HepG2 (cell line): ENCODE results near the gene RASAL1.

Experiments used
- CTCF ChIP-seq: sonication (generic); formaldehyde crosslinking; IDR thresholded peaks from 2 replicates; pipeline ENCODE4 v1.5.0; 2020; ENCODE audit warnings: mild to moderate bottlenecking, missing genetic modification reagents, moderate library complexity
- FOXA1 ChIP-seq, 2 experiments: fragments of 450-650 bp in 1 of 2; sonication (generic) in 1 of 2; formaldehyde crosslinking in 1 of 2; IDR thresholded peaks; 2 replicates each; pipeline versions ENCODE4 v1.4.0 to v1.6.1; 2016 to 2020; ENCODE audit warnings: missing genetic modification reagents in 1 of 2
- FOXJ3 ChIP-seq: sonication (generic); formaldehyde crosslinking; IDR thresholded peaks from 2 replicates; pipeline ENCODE4 v1.4.0; 2020; ENCODE audit warnings: missing genetic modification reagents, mild to moderate bottlenecking, borderline replicate concordance
- KAT8 ChIP-seq: IDR thresholded peaks from 2 replicates; pipeline ENCODE4 v1.6.1; 2016; ENCODE audit warnings: missing genetic modification reagents, missing compliant biosample characterization
- KLF16 ChIP-seq, 2 experiments: sonication (generic) in 1 of 2; formaldehyde crosslinking in 1 of 2; IDR thresholded peaks; 2 replicates each; pipeline versions ENCODE4 v1.6.1 to v1.8.0; 2016 to 2023; ENCODE audit warnings: missing genetic modification reagents in 2 of 2, missing compliant biosample characterization in 1 of 2
- NR2C2 ChIP-seq: sonication (generic); formaldehyde crosslinking; IDR thresholded peaks from 2 replicates; pipeline ENCODE4 v1.4.0; 2020; ENCODE audit warnings: missing genetic modification reagents, mild to moderate bottlenecking, moderate library complexity, borderline replicate concordance
- TEAD2 ChIP-seq: sonication (generic); formaldehyde crosslinking; IDR thresholded peaks from 2 replicates; pipeline ENCODE4 v1.9.0; 2021; ENCODE audit warnings: missing genetic modification reagents
- ZNF143 ChIP-seq: sonication (generic); formaldehyde crosslinking; IDR thresholded peaks from 2 replicates; pipeline ENCODE4 v1.4.0; 2020; ENCODE audit warnings: missing genetic modification reagents
- ZNF747 ChIP-seq: sonication (generic); formaldehyde crosslinking; IDR thresholded peaks from 2 replicates; pipeline ENCODE4 v1.8.1; 2023; ENCODE audit warnings: missing genetic modification reagents, mild to moderate bottlenecking, borderline replicate concordance
- TF ChIP-seq, protein P1 (sequence below): sonication (generic); formaldehyde crosslinking; IDR thresholded peaks from 2 replicates; pipeline ENCODE4 v1.4.0; 2020; ENCODE audit warnings: missing genetic modification reagents
- TF ChIP-seq, protein P2 (sequence below): sonication (generic); formaldehyde crosslinking; IDR thresholded peaks from 2 replicates; pipeline ENCODE4 v1.4.0; 2020; ENCODE audit warnings: missing genetic modification reagents

DNA sequence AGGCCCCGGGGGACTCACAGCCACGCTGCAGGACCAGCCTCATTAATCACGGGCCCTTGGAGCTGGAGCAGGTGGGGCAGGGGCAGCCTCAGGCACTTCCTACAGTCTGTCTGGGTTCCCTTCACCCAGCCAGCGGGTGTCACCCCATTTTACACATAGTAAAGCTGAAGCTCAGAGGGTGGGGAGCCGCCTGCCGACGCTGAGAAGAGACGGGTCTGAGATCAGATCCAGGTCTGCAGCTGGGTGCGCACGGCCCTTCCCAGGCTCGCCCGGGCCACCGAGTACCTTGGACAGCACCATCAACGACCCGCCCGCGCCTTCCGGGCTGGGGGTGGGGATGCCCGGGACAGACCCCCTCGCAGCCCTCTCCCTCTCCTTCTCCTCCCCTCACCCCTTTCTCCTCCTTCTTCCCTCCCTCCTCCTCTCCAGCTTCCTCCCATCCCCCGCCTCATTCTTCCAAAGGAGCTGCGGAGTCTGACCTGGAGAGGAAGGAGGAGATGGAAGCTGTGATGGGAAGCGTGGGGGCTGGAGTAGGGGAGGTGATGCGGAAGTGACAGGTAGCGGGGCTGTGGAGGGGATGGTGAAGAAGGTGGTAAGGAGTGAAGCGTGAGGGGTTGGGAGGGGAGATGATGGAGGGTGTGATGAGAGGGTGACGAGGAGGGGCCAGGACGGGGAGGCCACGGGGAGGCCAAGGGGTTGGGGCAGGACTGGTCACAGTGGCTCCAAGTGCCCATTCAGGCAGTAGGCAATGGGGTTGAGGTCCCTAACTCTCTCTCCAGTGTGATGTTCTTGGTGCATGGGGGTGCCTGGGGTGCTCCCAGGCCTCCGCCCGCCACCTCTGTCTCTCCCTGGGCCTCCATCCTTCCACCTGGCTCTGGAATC, 70.2 kb downstream of the RASAL1 start:
- TF ChIP-seq CTCF (CRISPR knock-in tag) (no peak), FOXA1 (IDR thresholded peaks at IDR 0.05) (no peak), FOXA1 (CRISPR knock-in tag; IDR thresholded peaks at IDR 0.05) (no peak), TEAD2 (no peak), NR2C2 (CRISPR knock-in tag) (no peak), FOXJ3 (CRISPR knock-in tag) (no peak), ZNF747 (CRISPR knock-in tag) (no peak), KAT8 (no peak), ZNF143 (no peak), KLF16 (CRISPR knock-in tag; IDR thresholded peaks at IDR 0.05) (0 out of 4 replicates have a peak, but pooled peaks of 1 of the 2 experiments have one; percentile 38)
- TF ChIP-seq, protein P1, sequence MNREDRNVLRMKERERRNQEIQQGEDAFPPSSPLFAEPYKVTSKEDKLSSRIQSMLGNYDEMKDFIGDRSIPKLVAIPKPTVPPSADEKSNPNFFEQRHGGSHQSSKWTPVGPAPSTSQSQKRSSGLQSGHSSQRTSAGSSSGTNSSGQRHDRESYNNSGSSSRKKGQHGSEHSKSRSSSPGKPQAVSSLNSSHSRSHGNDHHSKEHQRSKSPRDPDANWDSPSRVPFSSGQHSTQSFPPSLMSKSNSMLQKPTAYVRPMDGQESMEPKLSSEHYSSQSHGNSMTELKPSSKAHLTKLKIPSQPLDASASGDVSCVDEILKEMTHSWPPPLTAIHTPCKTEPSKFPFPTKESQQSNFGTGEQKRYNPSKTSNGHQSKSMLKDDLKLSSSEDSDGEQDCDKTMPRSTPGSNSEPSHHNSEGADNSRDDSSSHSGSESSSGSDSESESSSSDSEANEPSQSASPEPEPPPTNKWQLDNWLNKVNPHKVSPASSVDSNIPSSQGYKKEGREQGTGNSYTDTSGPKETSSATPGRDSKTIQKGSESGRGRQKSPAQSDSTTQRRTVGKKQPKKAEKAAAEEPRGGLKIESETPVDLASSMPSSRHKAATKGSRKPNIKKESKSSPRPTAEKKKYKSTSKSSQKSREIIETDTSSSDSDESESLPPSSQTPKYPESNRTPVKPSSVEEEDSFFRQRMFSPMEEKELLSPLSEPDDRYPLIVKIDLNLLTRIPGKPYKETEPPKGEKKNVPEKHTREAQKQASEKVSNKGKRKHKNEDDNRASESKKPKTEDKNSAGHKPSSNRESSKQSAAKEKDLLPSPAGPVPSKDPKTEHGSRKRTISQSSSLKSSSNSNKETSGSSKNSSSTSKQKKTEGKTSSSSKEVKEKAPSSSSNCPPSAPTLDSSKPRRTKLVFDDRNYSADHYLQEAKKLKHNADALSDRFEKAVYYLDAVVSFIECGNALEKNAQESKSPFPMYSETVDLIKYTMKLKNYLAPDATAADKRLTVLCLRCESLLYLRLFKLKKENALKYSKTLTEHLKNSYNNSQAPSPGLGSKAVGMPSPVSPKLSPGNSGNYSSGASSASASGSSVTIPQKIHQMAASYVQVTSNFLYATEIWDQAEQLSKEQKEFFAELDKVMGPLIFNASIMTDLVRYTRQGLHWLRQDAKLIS = no peak
- TF ChIP-seq, protein P2, sequence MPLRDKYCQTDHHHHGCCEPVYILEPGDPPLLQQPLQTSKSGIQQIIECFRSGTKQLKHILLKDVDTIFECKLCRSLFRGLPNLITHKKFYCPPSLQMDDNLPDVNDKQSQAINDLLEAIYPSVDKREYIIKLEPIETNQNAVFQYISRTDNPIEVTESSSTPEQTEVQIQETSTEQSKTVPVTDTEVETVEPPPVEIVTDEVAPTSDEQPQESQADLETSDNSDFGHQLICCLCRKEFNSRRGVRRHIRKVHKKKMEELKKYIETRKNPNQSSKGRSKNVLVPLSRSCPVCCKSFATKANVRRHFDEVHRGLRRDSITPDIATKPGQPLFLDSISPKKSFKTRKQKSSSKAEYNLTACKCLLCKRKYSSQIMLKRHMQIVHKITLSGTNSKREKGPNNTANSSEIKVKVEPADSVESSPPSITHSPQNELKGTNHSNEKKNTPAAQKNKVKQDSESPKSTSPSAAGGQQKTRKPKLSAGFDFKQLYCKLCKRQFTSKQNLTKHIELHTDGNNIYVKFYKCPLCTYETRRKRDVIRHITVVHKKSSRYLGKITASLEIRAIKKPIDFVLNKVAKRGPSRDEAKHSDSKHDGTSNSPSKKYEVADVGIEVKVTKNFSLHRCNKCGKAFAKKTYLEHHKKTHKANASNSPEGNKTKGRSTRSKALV (CRISPR knock-in tag) = no peak
